C1 segment of cervical spinal cord (tissue), 14 donors: ENCODE measurements around the gene PIK3C3.

Experiments
- DNase-seq, 14 donors: peaks; one replicate each; lab custom pipeline; 2025; lab: John Stamatoyannopoulos, UW

The PIK3C3 gene

GRCh38 chr18:41954827-41955613, at the start of gene PIK3C3:
TSS of gene PIK3C3 (plus strand) at chr18:41955234. CDS start at chr18:41955292, 58 bp downstream.
- DNase-seq = peak; percentile 49 to 96 (median 92)

- DNase-seq = no peak
Measured at GRCh38 chr18:41905786-41906527, 49.1 kb upstream of the PIK3C3 start.

GRCh38 chr18:41906528-41907146, 48.4 kb upstream of the PIK3C3 start:
- no peak for DNase-seq

GRCh38 chr18:41917181-41917580, 37.9 kb upstream of the PIK3C3 start:
- no peak for DNase-seq

- DNase-seq = no peak
Measured at GRCh38 chr18:41921770-41922169, 33.3 kb upstream of the PIK3C3 start.

GRCh38 chr18:41922176-41922575, 32.9 kb upstream of the PIK3C3 start:
- DNase-seq = no peak

GRCh38 chr18:41922841-41923240, 32.2 kb upstream of the PIK3C3 start:
- no peak for DNase-seq

GRCh38 chr18:41923446-41923845, 31.6 kb upstream of the PIK3C3 start:
- no peak for DNase-seq

- no peak for DNase-seq
Measured at GRCh38 chr18:41928581-41928980, 26.5 kb upstream of the PIK3C3 start.

GRCh38 chr18:41932899-41933298, 22.1 kb upstream of the PIK3C3 start:
- no peak for DNase-seq

- no peak for DNase-seq
Measured at GRCh38 chr18:41933778-41934177, 21.3 kb upstream of the PIK3C3 start.

- DNase-seq = no peak
Measured at GRCh38 chr18:41936471-41937134, 18.4 kb upstream of the PIK3C3 start.

GRCh38 chr18:41938445-41938844, 16.6 kb upstream of the PIK3C3 start:
- DNase-seq = no peak

GRCh38 chr18:41939326-41939725, 15.7 kb upstream of the PIK3C3 start:
- no peak for DNase-seq

GRCh38 chr18:41940506-41941215, 14.4 kb upstream of the PIK3C3 start:
- DNase-seq = no peak

- DNase-seq = no peak
Measured at GRCh38 chr18:41942254-41942653, 12.8 kb upstream of the PIK3C3 start.

GRCh38 chr18:41948544-41949110, 6.4 kb upstream of the PIK3C3 start:
- DNase-seq = no peak

- DNase-seq = no peak
Measured at GRCh38 chr18:41949206-41949920, 5.7 kb upstream of the PIK3C3 start.

GRCh38 chr18:41955688-41956087, 654 bp downstream of the PIK3C3 start:
- DNase-seq = no peak

- no peak for DNase-seq
Measured at GRCh38 chr18:41959045-41959444, 4.0 kb downstream of the PIK3C3 start.
